Loucy (cell line): ENCODE data around the gene GPR107.

Experiments used
- H2AFZ ChIP-seq: fragments of 200-600 bp; sonication (generic); 2 replicates; pipeline ENCODE4 v1.6.0; 2016; ENCODE audit warnings: antibody characterized with exemption, mild to moderate bottlenecking, low read length, moderate library complexity
- H3F3A ChIP-seq: fragments of 200-600 bp; 2 replicates; pipeline ENCODE4 v1.6.0; 2016; ENCODE audit warnings: antibody characterized with exemption, low read depth, mild to moderate bottlenecking
- H3K27me3 ChIP-seq: fragments of 200-600 bp; sonication (generic); 2 replicates; pipeline ENCODE4 v1.6.1; 2014; ENCODE audit warnings: low read length, mild to moderate bottlenecking; ENCODE audit not compliant: insufficient read depth, poor library complexity, severe bottlenecking
- H3K36me3 ChIP-seq: fragments of 200-600 bp; sonication (generic); 2 replicates; pipeline ENCODE4 v1.6.1; 2016; ENCODE audit warnings: low read length; ENCODE audit not compliant: insufficient read depth
- H3K4me1 ChIP-seq: fragments of 200-600 bp; sonication (generic); 2 replicates; pipeline ENCODE4 v1.5.1; 2014; ENCODE audit warnings: low read length, mild to moderate bottlenecking; ENCODE audit not compliant: insufficient read depth, poor library complexity, severe bottlenecking
- H3K4me2 ChIP-seq: fragments of 200-600 bp; sonication (generic); 2 replicates; pipeline ENCODE4 v1.6.0; 2014; ENCODE audit warnings: antibody characterized with exemption, low read length, low read depth, mild to moderate bottlenecking; ENCODE audit not compliant: poor library complexity, severe bottlenecking
- H3K4me3 ChIP-seq: fragments of 200-600 bp; sonication (generic); 2 replicates; pipeline ENCODE4 v1.5.1; 2014; ENCODE audit warnings: low read length, mild to moderate bottlenecking, mixed read lengths; ENCODE audit not compliant: poor library complexity, severe bottlenecking
- H3K79me2 ChIP-seq: fragments of 200-600 bp; sonication (generic); 2 replicates; pipeline ENCODE4 v1.6.1; 2014; ENCODE audit warnings: low read length; ENCODE audit not compliant: insufficient read depth
- H3K9ac ChIP-seq: fragments of 200-600 bp; sonication (generic); 2 replicates; pipeline ENCODE4 v1.6.0; 2014; ENCODE audit warnings: mild to moderate bottlenecking, low read depth, low read length, moderate library complexity; ENCODE audit not compliant: poor library complexity, severe bottlenecking
- H3K9me2 ChIP-seq: fragments of 200-600 bp; sonication (generic); replicated peaks from 2 replicates; pipeline ENCODE4 v1.6.1; 2016; ENCODE audit warnings: low read depth, low read length, mixed read lengths
- H3K9me3 ChIP-seq: fragments of 200-600 bp; sonication (generic); 2 replicates; pipeline ENCODE4 v1.6.1; 2014; ENCODE audit warnings: mild to moderate bottlenecking, antibody characterized with exemption, low read length, low read depth; ENCODE audit not compliant: insufficient read depth
- H4K20me1 ChIP-seq: fragments of 200-600 bp; sonication (generic); 2 replicates; pipeline ENCODE4 v1.6.0; 2014; ENCODE audit warnings: antibody characterized with exemption, low read length, mild to moderate bottlenecking; ENCODE audit not compliant: insufficient read depth, poor library complexity, severe bottlenecking
- EZH2phosphoT487 ChIP-seq: fragments of 200-600 bp; IDR thresholded peaks from 2 replicates; pipeline ENCODE4 v1.6.1; 2018; ENCODE audit warnings: antibody characterized with exemption, mild to moderate bottlenecking, moderate library complexity, borderline replicate concordance
- TF ChIP-seq, protein P1 (sequence below): fragments of 200-600 bp; sonication (generic); conservative IDR thresholded peaks from 2 replicates; pipeline ENCODE4 v1.5.1; 2014; ENCODE audit warnings: mild to moderate bottlenecking, antibody characterized with exemption, low read length

Gene GPR107

DNA sequence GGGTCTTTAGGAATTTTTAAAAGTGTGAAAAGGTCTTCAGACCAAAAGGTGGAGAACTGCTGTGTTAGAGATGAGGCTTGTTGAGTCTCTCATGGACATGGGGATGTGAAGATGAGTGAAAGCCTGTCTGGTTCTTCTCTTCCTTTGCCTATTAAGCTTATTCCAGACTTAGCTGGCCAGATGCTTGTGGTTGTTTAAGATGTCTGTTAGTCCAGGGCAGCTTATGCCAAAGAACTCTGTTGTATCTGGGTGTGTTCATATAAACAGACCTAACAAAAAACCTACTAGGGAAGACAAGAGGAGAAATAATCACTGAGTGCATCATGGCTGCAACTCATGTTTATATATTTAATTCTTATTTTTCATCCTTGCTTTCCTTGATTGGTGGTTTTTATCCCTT lies 61.0 kb downstream of the GPR107 start:
- no peaks in the 10 kb centered on the region for H3F3A ChIP-seq
- no peaks in the 10 kb centered on the region for H3K36me3 ChIP-seq
- H3K79me2 ChIP-seq = no peaks in the 10 kb centered on the region

DNA sequence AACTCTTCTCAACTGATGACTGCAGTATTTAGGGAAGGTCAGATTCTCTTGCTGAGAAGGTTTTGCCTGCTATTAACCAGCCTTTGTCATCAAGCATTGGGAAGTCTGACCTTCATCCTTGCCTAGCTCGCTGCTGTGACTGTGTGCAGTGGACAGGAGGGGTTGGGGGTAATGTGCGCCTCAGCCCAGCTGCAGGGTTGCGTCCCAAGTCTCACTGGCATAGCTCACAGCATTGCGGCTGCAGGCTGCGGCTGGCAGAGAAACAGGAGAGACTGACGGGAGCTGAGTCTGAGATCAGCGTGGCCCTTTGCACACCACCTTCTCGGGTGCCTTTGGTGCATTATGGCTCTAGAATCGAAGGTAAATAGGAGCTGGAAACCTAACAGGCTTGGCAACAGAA lies 62.6 kb downstream of the GPR107 start:
- TF ChIP-seq, protein P1, sequence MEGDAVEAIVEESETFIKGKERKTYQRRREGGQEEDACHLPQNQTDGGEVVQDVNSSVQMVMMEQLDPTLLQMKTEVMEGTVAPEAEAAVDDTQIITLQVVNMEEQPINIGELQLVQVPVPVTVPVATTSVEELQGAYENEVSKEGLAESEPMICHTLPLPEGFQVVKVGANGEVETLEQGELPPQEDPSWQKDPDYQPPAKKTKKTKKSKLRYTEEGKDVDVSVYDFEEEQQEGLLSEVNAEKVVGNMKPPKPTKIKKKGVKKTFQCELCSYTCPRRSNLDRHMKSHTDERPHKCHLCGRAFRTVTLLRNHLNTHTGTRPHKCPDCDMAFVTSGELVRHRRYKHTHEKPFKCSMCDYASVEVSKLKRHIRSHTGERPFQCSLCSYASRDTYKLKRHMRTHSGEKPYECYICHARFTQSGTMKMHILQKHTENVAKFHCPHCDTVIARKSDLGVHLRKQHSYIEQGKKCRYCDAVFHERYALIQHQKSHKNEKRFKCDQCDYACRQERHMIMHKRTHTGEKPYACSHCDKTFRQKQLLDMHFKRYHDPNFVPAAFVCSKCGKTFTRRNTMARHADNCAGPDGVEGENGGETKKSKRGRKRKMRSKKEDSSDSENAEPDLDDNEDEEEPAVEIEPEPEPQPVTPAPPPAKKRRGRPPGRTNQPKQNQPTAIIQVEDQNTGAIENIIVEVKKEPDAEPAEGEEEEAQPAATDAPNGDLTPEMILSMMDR = no peak
- no peak for TF ChIP-seq EZH2phosphoT487
- no peak overlapping the region for H3K4me2 ChIP-seq
- H3K9me3 ChIP-seq = no peaks in the 10 kb centered on the region
- H3K9ac ChIP-seq = no peak overlapping the region
- no peak overlapping the region for H3K4me3 ChIP-seq
- H3K9me2 ChIP-seq = no peaks in the 10 kb centered on the region
- H3K36me3 ChIP-seq = no peaks in the 10 kb centered on the region
- no peaks in the 10 kb centered on the region for H3K27me3 ChIP-seq
- H4K20me1 ChIP-seq = no peaks in the 10 kb centered on the region
- H3F3A ChIP-seq = no peaks in the 10 kb centered on the region
- no peaks in the 10 kb centered on the region for H3K79me2 ChIP-seq
- no peak overlapping the region for H2AFZ ChIP-seq
- no peaks in the 10 kb centered on the region for H3K4me1 ChIP-seq

More for the DNA sequence above, 61.0 kb downstream of the GPR107 start:
- H4K20me1 ChIP-seq = no peaks in the 10 kb centered on the region
- no peak overlapping the region for H3K4me2 ChIP-seq
- no peaks in the 10 kb centered on the region for H3K27me3 ChIP-seq
- no peak for TF ChIP-seq EZH2phosphoT487
- TF ChIP-seq, protein P1 = no peak
- H3K4me3 ChIP-seq = no peak overlapping the region
- H3K9ac ChIP-seq = no peak overlapping the region
- H2AFZ ChIP-seq = no peak overlapping the region
- H3K9me3 ChIP-seq = no peaks in the 10 kb centered on the region
- H3K4me1 ChIP-seq = no peaks in the 10 kb centered on the region
- no peaks in the 10 kb centered on the region for H3K9me2 ChIP-seq

DNA sequence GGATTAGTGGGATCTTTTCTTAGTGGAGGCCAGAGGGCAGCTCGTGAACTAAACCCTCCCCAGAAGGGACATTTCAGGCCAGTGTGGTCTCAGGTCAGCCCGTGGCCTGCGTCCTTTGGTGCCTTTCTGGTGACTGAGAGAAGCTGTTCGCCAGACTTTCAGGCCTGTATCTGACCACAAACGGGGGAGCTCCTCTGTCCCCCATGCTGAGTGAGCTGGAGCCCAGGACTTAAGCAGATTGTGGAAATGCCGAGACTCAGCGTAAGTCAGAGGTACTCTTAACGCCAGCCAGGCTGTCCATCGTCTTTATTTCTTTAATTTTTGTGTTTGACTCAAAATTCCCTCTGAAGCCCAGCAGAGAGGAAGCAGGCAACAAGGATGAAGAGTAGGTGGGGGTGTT lies 63.7 kb downstream of the GPR107 start:
- Histone ChIP-seq H3K4me2 (no peak overlapping the region), H3K9me2 (no peaks in the 10 kb centered on the region), H3K27me3 (no peaks in the 10 kb centered on the region), H2AFZ (no peak overlapping the region), H3K4me1 (no peaks in the 10 kb centered on the region), H3K36me3 (no peaks in the 10 kb centered on the region), H3K79me2 (no peaks in the 10 kb centered on the region), H3K4me3 (no peak overlapping the region), H4K20me1 (no peaks in the 10 kb centered on the region), H3K9me3 (no peaks in the 10 kb centered on the region), H3K9ac (no peak overlapping the region), H3F3A (no peaks in the 10 kb centered on the region)
- TF ChIP-seq, protein P1 = no peak
- TF ChIP-seq EZH2phosphoT487 = no peak
